Stomach (tissue), 4 donors: Measurements from ENCODE around the gene SLC39A1.

ENCODE experiments used
- EP300 ChIP-seq: sonication (generic); formaldehyde crosslinking; IDR thresholded peaks from one replicate; pipeline ENCODE4 v1.6.1; 2017; ENCODE audit warnings: antibody characterized with exemption
- POLR2A ChIP-seq, 4 donors: fragments of 450-650 bp; IDR thresholded peaks; one replicate each; pipeline ENCODE4 v1.6.1; 2016; ENCODE audit warnings: antibody characterized with exemption in 4 of 4, control low read depth in 2 of 4, mild to moderate bottlenecking in 1 of 4, moderate library complexity in 1 of 4
- POLR2AphosphoS5 ChIP-seq, 3 donors: sonication (generic); formaldehyde crosslinking; IDR thresholded peaks; one replicate each; pipeline ENCODE4 v1.6.1; 2016; ENCODE audit warnings: antibody characterized with exemption in 3 of 3
- TF ChIP-seq, protein P1 (sequence below), 7 experiments: fragments of 450-650 bp in 4 of 7; fragments of 200-600 bp in 3 of 7; sonication (generic) in 3 of 7; IDR thresholded peaks; one replicate each; pipeline ENCODE4 v1.5.1; 2016 to 2019; ENCODE audit warnings: antibody characterized with exemption in 7 of 7, control low read depth in 2 of 7, mild to moderate bottlenecking in 1 of 7

DNA sequence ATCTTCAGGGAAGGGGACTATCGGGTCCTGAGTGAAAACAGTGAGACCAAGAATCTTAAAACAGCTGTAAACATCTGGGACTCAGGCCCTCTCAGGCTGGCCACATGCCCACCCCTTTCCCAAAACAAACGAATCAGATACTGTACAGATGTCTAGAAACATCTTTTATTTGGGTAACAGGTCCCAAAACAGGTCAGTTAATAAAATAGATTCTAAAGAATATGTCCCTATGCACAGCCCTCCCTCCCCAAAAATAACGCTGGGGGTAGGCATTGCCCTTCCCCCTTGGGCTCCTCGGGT is 4.4 kb downstream of the SLC39A1 start:
- TF ChIP-seq, protein P1, sequence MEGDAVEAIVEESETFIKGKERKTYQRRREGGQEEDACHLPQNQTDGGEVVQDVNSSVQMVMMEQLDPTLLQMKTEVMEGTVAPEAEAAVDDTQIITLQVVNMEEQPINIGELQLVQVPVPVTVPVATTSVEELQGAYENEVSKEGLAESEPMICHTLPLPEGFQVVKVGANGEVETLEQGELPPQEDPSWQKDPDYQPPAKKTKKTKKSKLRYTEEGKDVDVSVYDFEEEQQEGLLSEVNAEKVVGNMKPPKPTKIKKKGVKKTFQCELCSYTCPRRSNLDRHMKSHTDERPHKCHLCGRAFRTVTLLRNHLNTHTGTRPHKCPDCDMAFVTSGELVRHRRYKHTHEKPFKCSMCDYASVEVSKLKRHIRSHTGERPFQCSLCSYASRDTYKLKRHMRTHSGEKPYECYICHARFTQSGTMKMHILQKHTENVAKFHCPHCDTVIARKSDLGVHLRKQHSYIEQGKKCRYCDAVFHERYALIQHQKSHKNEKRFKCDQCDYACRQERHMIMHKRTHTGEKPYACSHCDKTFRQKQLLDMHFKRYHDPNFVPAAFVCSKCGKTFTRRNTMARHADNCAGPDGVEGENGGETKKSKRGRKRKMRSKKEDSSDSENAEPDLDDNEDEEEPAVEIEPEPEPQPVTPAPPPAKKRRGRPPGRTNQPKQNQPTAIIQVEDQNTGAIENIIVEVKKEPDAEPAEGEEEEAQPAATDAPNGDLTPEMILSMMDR (IDR thresholded peaks at IDR 0.05) = no peak
- no peak for TF ChIP-seq POLR2A (IDR thresholded peaks at IDR 0.05)
- no peak for TF ChIP-seq EP300
- TF ChIP-seq POLR2AphosphoS5 (IDR thresholded peaks at IDR 0.05) = no peak
